Superior temporal gyrus (tissue), 1 donor: ENCODE measurements around the gene TBC1D10B.

Experiments used
- DNase-seq: peaks from one replicate; pipeline ENCODE4 v3.0.0-alpha.2; 2016; ENCODE audit errors: extremely low spot score

TBC1D10B gene

DNA sequence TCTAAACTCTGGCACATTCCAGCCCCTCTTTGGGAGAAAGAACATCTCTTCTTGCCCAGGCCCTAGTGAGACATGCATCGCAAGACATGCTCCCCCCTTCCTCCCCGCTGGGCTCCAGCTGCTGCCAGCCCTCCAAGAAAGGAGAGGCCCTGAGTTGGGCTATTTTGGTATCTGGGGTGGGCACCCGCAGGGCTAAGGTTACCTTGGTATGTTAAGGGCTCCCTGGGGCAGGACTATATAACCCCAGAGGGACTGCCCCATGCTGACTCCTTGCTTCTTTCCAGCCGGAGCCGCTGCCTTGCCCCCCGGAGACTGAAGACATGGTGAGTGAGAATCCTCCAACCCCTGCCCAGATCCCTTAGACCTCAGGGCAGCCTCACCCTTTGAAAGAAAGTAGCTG lies 4.2 kb upstream of the TBC1D10B start, which contains the start of gene MYL11:
MYL11 (plus strand) TSS at position 265 of the 400 bp plus-strand sequence; CDS start at position 321, 56 bp downstream.
- DNase-seq, result no peak

DNA sequence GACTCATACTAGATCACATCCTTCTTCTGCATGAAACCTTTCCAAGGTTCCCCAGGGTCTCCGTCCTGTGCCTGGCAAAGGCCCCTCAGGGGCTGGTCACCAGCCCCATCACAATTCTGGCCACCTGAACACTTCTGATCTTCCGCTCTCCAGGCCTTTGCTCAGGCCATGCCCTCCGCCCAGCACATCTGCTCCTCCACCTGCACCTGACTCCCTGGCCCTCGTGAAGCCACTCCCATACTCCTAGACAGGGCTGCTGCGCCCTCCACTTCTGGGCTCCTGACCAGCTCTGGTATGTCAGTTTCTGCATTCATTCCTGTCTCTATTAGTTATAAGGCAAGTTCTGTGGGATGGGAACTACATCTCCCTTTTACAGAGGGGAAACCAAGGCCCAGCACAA lies 2.4 kb upstream of the TBC1D10B start:
- no peak for DNase-seq

DNA sequence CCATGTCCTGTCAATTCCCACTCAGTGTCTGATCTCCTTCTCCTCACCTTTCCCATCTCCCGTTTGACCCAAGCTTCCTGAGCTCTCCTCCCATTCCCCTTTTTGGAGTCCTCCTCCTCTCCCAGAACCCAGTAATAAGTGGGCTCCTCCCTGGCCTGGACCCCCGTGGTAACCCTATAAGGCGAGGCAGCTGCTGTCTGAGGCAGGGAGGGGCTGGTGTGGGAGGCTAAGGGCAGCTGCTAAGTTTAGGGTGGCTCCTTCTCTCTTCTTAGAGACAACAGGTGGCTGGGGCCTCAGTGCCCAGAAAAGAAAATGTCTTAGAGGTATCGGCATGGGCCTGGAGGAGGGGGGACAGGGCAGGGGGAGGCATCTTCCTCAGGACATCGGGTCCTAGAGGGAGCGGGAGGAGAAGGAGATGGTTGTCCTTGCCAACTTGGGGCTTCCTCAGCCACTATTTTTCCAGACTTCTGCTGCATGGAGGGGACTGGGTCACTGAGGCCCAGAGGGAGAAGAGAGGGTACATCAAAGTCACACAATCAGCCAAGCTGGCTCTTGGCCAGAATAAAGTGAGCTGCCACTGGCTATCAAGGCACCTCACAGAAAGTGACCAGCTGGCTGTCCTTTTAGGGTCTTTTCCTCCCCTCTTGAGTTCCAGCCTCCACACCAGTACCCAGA lies 1.9 kb upstream of the TBC1D10B start:
- no peak for DNase-seq

DNA sequence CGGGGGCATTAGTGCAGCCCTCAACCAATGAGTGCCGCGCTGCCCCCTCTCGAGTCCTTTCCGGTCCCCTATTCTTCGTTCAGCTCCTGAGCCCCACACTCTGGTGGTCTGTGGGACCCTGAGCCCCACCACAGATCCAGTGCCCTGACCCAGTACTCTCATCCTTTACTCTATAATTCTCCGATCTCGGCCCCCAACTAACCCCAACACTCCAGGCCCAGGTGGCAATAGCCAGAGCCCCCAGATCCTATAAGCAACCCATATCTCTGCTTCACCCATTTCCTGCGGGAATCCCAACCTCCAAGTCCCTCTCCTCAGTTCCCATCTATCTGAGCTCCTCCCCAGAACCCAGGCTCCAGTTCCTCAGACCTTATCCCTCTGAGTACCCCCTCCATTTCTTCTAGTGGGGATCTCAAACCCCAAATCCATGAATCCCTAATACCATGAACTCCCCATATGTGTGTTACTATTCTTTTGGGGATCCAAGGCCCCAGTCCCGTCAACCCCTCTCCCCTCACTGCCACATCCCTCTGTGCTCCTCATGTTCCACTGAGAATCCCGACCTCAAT lies 1.0 kb upstream of the TBC1D10B start:
- no peak for DNase-seq

DNA sequence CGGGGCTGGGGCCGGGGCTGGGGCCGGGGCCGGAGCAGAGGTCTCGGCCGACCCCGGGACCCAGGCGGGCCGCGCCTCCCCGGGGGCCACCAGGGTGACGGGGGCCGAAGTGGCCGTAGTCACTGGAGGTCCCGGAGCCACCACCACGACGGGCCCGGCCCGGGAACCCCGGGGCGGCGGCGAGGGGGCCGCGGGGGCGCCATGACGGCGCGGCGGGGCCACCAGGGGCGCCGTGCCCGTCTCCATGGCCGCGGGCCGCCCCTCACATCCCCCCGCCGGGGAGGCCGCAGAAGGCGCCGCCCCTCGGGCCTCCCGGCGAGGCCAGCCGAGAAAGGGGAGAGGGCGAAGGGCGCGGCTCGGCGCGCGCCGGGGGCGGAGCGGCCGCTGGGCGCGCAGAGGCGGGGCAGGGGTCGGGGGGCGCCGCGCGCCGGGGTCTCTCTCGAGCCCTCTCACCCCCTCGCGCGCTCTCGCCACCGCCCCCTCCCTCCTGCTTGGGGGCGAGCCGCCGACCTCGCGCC lies 297 bp downstream of the TBC1D10B start:
- no peak for DNase-seq

DNA sequence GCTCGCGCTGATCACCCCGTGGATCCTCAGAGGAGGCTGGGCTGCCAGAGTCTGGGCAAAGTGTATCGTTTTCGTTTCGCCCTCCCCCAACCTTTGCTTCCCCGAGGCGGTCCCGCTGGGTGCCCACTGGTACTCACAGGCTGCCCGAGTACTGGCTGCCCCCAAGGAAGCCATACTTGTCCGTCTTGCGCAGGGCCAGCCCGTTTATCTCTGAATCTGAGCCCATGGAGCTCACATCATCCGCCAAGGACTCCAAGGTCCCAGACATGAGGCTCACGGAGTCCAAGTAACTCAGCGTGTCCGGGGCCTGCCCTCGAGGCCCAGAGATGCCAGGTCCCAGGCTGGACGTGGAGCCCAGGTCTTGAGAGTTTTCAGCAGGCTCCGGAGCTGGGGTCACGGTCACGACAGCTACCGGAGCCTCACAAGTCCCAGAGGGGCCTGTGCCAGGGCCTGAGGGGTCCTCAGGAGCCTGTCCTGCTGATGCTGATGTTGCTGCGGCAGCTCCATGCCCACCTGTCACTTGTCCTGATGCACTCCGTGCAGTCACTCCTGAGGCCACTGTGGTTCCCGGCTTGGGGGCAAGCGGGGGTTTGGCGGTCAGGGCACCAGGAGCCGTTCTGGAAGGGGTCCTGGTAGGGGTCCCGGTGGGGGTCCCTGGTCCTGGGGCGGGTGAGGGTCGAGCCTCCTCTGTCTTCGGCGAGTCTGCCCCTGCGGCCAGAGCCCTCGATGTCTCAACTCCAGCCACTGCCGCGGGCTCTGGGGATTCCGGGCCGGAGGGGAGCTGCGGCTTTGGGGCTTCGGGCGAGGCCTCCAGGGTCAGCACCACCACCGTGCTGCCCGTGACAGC lies 980 bp downstream of the TBC1D10B start:
- no peak for DNase-seq

DNA sequence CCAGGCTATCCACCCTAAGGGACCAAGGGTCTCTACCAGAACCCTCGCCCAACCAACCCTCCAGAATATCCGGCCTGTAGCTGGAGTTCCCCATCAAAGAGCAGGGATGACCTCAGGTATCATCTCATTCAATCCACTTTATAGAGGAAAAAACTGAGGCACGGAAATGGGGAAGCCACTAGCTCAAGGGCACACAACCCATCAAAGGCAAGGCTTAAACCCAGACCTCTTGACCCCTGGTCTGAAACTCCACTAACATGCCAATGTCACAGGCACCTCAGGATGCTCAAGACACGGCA lies 1.6 kb downstream of the TBC1D10B start:
- no peak for DNase-seq

DNA sequence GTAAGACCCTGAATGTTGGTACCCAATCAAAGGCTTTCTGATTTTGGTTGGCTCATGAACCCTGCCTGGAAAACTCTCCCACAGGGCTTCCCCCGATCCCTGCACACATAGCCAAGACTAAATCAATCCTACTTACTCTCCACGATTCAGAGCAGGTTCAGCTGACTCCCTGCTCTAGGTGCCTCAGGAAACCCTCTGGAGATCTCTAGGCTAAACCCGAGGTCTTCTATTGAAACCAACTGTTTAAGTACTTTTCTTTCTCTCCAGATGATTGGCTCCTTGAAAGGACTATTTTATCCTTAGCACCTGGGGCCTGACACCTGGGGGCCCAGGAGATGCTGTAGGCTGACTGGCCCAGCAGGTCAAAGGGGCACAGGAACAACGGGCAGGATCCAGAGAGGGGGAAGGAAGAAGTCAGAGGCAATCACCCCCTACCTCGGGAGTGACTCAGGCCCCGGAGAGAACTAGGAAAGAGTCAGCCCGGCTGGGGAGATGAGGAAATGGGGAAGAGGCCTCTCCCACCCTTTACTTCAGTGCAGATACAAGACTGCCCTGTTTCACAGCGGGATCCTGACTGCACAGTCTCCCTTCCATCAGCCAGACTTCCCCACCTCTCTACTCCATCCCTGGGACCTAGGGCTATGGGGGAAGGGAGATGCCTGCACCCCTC lies 2.0 kb downstream of the TBC1D10B start:
- DNase-seq, result no peak

DNA sequence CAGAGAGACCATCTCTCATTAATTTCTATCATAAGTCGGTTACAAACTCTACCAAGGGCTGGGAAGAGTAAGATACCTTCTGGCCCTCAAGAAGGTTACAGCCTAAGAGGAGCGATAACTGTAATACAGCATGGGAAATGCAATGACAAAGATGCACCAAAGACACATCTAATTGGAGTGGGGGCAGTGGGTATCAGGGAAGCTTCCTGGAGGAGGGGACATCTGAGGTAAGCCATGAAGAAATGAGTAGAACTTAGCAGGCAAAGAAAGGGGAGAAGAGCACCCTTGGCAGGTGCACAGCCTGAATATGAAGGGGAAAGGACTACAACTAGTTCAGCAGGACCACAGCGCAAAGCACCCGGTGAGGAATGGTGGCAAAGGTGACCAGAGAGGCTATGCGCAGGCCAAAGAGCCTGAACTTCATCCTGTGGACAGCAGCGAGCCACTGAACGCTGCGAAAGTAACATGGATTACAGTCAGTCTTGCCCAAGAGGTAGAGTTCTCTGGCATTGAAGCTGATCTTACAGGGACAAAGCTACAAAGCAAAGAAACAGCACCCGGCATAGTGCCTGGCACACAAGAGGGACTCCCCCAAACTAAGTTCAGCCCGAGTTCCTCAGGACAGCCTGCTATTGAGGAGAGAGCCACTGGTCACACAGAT lies 2.8 kb downstream of the TBC1D10B start:
- no peak for DNase-seq

DNA sequence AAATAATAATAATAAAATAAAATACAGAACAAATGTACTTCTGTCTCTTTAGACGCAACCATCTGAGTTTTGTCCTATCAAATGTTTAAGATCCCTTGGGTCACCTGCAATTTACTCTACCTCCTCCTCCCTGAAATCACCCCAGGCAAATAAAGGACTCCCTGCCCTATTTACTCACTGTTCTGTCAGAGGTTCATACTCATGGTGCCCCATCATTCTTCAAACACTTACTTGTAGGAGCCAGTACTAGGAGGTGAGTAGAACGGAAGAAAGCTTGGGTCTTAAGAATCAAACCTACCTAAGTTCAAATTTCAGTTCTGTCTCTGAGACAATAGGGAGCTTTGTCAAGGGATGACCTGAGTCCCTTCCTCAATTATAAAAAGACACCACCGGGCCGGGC lies 3.8 kb downstream of the TBC1D10B start:
- DNase-seq, result no peak

DNA sequence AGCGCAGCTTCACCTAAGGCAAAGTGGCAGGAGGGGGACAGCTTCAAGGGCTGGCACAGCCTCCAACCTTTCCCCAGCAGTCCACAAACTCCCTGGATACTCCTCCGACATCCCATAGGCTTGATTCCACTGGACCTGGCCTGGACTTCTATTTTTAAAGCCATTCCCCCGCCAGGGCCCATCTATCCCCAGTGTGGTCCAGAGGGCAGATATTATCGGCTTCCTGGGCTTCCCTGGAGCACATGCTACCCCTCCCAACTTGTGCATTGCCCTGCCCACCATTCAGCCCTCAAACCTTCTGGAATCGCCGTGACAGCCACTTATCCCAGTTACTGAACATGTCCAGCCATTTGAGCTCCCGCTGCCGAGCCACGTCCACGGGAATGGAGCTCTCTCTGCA lies 5.1 kb downstream of the TBC1D10B start:
- DNase-seq, result no peak

DNA sequence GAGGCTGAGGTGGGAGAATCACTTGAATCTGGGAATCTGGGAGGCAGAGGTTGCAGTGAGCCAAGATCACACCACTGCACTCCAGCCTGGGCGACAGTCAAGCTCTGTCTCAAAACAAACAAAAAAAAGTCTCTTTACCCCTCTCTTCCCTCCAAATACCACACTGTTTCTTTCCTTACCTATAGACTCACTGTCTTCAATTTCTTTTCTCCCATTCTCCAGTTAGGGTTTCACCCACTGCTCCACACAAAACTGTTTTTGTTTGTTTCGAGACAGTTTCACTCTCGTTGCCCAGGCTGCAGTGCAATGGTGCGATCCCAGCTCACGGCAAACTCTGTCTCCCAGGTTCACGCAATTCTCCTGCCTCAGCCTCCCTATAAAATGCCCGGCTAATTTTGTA lies 9.1 kb downstream of the TBC1D10B start:
- no peak for DNase-seq

DNA sequence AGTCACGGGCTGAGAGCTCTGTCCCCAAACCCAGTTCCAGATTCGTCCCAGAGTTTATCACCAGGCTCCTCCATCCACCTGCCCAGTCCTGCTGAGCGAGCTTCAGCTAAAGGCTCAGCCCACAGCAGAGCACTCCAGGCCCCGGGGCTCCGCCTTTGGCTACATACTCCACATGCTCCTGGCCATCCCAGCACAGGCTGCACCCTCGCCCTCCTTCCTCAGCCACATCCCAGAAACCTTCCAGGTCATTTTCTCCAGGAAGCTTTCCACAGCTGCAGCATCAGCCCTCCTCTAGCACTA lies 10.5 kb downstream of the TBC1D10B start:
- no peak for DNase-seq

DNA sequence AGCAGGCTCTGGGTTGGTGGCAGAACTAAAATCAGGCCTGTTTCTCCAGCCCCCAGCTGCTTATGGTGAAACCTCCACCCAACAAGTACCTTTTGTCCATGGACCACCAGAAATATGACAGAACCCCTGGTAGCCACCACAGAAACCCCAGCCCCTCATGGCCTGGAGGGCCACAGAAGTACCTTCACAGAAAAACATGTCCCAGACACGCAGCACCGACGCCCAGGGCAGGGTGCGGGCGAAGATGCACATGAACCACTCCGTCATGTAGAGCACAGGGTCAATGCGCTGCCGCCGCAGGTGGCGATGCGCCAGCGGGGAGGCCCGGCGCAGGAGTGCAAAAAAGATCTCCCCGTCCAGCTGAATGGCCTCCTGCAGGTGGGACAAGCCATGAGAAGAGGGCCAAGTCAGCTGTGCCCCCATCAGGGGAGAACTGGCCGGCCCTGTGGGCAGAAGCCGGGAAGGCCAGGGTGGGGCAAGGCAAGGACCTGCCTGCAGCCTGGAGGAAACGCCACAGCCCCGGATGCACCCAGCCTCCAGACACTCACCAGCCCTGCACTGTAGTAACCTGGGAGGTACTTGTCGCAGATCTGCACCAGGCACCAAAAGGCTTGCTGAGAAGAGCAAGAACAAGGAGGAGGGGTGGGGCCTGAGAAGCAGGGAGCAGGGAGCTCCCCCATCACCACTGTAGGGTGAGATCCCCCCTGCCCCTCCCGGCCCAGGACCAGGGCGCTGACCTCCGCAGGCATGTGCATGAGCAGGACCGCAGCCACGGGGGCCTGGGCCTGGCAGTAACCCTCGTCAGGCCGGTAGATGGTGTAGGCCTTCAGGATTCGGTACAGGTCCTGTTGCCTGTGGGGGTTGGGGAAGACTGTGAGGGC lies 11.1 kb downstream of the TBC1D10B start:
- DNase-seq, result no peak

DNA sequence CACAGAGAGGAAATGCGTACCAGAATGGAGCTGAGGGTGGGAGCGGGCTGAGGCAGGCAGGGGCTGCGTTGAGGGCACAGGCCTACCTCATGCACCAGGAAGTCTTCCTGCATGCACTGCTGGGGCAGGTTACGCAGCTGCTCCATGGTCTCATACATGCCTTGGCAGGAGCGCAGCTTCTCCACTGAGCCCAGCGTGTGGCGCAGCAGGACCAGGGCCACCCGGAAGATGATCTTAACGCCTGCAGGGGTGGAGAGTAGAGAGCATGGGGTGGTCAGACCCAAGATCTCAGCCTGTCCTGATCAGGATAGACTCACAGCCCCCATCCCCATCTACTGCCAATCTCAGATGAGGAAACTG lies 11.7 kb downstream of the TBC1D10B start:
- DNase-seq, result no peak

DNA sequence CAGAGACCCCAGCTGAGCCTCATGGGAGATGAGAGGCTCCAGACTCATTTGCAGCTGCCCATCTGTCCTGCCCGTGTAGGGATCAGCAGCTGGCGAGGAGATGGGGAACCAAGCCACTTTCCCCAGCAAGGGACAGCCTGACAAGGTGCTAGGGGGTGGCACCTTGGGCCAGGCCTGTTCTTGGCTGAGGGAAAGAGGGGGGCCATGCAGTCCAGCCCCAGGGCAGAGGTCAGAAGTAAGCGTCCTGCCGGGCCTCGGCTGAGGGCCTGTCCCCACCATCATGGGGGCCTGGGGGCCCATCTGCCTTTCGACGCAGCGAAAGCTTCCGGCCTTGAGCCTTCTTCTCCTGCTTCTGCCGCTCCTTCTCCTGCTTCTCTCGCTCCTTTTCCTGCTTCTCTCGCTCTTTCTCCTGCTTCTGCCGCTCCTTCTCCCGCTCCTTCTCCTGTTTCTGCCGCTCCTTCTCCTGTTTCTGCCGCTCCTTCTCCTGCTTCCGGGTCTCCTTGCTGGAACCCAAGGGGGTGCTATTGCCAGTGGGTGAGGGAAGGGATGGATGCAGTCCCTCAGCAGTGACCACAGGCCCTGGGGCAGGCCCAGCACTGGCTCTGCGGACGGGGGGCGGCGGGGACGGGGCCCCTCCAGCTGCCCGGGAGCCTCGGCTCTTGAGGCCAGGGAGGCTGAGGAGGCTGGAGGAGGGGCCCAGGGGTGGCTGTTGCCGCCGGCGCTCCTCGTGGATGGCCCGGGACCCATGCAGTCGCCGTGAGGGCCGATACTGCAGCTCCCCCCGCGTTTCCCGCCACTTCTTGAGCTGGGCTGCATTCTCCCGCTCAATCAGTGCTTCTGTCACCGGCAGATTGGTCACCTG lies 12.3 kb downstream of the TBC1D10B start:
- no peak for DNase-seq

DNA sequence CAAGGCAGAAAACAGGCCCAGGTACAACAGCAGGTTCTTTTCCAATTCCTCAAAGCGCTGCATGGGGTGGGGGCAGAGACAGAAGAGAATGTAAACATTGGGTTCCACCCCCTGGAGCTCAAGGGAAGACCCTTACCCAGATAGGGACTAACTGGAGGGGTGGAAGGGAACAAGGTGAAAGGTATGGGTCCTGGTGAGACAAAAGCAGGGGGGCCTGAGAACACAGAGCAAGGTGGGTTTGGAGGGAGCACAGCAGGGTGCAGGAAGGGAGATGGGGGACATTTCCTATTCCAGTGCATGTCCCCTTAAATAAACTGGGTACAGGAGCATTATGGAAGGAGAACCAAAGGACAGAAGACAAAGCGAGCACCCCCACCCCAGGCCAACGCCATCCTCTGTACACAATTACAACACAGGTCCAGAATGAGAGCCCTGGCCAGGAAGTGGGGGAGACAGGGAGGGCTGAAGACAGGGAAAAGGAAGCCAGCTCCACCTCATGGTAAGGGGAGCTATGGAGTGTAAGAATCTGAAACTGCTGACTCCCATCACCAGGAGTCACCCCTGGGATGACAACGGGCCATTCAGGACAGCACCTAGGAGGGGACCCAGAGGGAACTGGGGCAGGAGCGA lies 13.1 kb downstream of the TBC1D10B start:
- DNase-seq, result no peak

DNA sequence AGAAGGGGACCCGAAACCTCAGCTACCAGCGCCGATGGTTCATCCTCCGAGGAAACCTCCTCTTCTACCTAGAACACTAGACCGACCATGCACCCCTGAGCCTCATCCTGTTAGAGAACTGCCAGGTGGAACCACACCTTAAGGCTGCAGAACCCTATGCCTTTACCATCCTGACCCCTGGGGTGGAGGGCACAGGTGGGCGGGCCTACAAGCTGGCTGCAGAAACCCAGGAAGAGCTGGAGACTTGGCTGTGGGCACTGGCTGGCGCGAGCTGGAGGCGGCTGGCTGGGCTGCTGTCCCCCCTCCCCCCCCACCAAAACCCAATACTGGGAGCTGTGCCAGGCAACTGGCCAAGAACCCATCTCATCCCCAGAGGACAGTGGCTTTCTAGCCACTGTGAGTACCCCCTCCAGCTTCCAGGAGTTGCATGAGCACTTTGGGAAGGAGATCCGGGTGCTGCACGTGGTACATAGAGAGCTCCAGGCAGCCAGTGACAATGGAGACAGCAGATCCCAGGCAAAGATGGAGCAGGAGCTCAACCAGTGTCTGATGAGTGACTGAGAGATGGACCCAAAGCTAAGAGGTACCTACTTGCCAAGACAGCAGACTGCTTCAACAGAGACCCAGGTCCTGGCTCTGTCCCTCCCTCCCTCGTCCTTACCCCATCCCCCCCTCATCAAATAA lies 13.8 kb downstream of the TBC1D10B start:
- no peak for DNase-seq

DNA sequence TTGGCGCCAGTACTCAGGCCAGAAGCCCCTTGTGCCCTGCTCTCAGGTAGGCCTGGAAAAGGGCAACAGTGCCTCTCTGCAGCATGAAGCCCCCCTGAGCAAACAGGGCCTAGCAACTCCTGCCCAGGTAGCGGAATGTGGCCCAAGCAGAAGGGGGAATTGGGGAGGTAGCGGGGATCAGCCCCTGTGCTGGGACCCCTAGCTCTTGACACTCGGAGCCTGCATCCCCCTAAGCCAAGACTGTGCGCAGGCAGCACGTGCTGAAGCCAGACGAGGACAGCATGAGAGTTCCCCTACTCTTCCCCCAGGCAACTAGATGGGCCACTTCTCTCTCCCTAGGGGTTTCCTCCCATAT lies 14.4 kb downstream of the TBC1D10B start:
- no peak for DNase-seq
